GM12878 (cell line): Measurements from ENCODE around the gene RBMS3. TPM values are rescaled to one million over a fixed set of nuclear protein-coding genes. Genes with fewer than 3 reads are reported as not detected.
"Not testable (repeated sequence)": the region's sequence is repeated elsewhere in the genome, so short reads cannot be mapped to it uniquely, and the experiment has no call there.

Experiments
- ATAC-seq: fragments of 200-7000 bp; cut with Tn5 transposase; 3 replicates; pipeline ENCODE4 v1.9.1; 2020; ENCODE audit warnings: mild to moderate bottlenecking, moderate library complexity
- BruUV-seq: library from RNA; stranded (reverse); fragments of 400-500 nt; replicated peaks from 2 replicates; lab custom pipeline; 2021; lab: Mats Ljungman, UMichigan
- CTCF ChIA-PET: fragments of 300-600 bp; sonication (Branson Sonifier 250); formaldehyde crosslinking; extraction: SDS; loops from one replicate; lab custom pipeline; 2021; ENCODE audit warnings: inconsistent platforms; lab: Yijun Ruan, JAX
- POLR2A ChIA-PET: fragments of 350-600 bp; formaldehyde crosslinking; extraction: SDS; loops from one replicate; lab custom pipeline; 2021; ENCODE audit warnings: inconsistent platforms; lab: Charles Lee
- RAD21 ChIA-PET: fragments of 300-600 bp; sonication (Branson Sonifier 250); formaldehyde crosslinking; loops from one replicate; lab custom pipeline; 2023; ENCODE audit warnings: antibody characterized with exemption; ENCODE audit not compliant: unreplicated experiment; lab: Charles Lee
- SMC1A ChIA-PET: fragments of 300-600 bp; sonication (Branson Sonifier 250); formaldehyde crosslinking; loops from one replicate; lab custom pipeline; 2023; ENCODE audit not compliant: unreplicated experiment, uncharacterized antibody; lab: Charles Lee
- DNase-seq: peaks from one replicate; pipeline ENCODE4 v3.0.0-alpha.2; 2011; ENCODE audit warnings: low read depth, low spot score
- FAIRE-seq: peaks from 3 replicates; lab custom pipeline; 2011; peaks lifted over from hg19 to GRCh38; lab: Jason Lieb, UNC
- H2AFZ ChIP-seq: 2 replicates; pipeline ENCODE4 v1.6.0; 2011; ENCODE audit warnings: low read depth, low read length, control low read depth; ENCODE audit not compliant: control insufficient read depth
- H3K27ac ChIP-seq: 2 replicates; pipeline ENCODE4 v1.5.1; 2011; ENCODE audit warnings: control low read depth; ENCODE audit not compliant: control insufficient read depth, insufficient read depth
- H3K27me3 ChIP-seq, 2 experiments: replicated peaks in 1 of 2; 2 replicates each; pipeline versions ENCODE4 v1.6.0 to v1.6.1; 2011; ENCODE audit warnings: low read length in 1 of 2; ENCODE audit not compliant: control insufficient read depth in 2 of 2, insufficient read depth in 2 of 2
- H3K36me3 ChIP-seq, 2 experiments: 2 replicates each; pipeline ENCODE4 v1.5.1; 2011; ENCODE audit warnings: low read length in 1 of 2; ENCODE audit not compliant: control insufficient read depth in 2 of 2, insufficient read depth in 2 of 2
- H3K4me1 ChIP-seq: 2 replicates; pipeline ENCODE4 v1.6.1; 2011; ENCODE audit warnings: mild to moderate bottlenecking, low read length, moderate library complexity, mixed read lengths; ENCODE audit not compliant: control insufficient read depth, insufficient read depth
- H3K4me2 ChIP-seq: 2 replicates; pipeline ENCODE4 v1.6.0; 2011; ENCODE audit warnings: control low read depth; ENCODE audit not compliant: control insufficient read depth, insufficient read depth
- H3K4me3 ChIP-seq: fragments of 200-600 bp; sonication (generic); 2 replicates; pipeline ENCODE4 v1.5.1; 2016
- H3K79me2 ChIP-seq: 2 replicates; pipeline ENCODE4 v1.6.0; 2011; ENCODE audit warnings: low read length; ENCODE audit not compliant: control insufficient read depth, insufficient read depth
- H3K9ac ChIP-seq: 2 replicates; pipeline ENCODE4 v1.8.0; 2011; ENCODE audit warnings: low read length, control low read depth, mixed read lengths; ENCODE audit not compliant: control insufficient read depth, insufficient read depth
- H3K9me3 ChIP-seq: replicated peaks from 3 replicates; pipeline ENCODE4 v1.5.1; 2011; ENCODE audit warnings: mild to moderate bottlenecking, low read length; ENCODE audit not compliant: control insufficient read depth, insufficient read depth
- H4K20me1 ChIP-seq: 2 replicates; pipeline ENCODE4 v1.6.0; 2011; ENCODE audit not compliant: control insufficient read depth, insufficient read depth
- DPF2 ChIP-seq: fragments of 450-650 bp; IDR thresholded peaks from 2 replicates; pipeline ENCODE4 v1.6.1; 2017; ENCODE audit warnings: mild to moderate bottlenecking
- EED ChIP-seq: sonication (generic); IDR thresholded peaks from 2 replicates; pipeline ENCODE4 v1.6.1; 2016; ENCODE audit warnings: antibody characterized with exemption, low read depth
- FOS ChIP-seq: IDR thresholded peaks from 3 replicates; pipeline ENCODE4 v1.6.1; 2011; ENCODE audit warnings: borderline replicate concordance; ENCODE audit not compliant: insufficient read length; ENCODE audit errors: extremely low read depth
- IKZF1 ChIP-seq: fragments of 450-650 bp; conservative IDR thresholded peaks from 2 replicates; pipeline ENCODE4 v1.6.1; 2017; ENCODE audit warnings: antibody characterized with exemption, mild to moderate bottlenecking
- SMARCA5 ChIP-seq: fragments of 450-650 bp; IDR thresholded peaks from 2 replicates; pipeline ENCODE4 v1.6.1; 2017; ENCODE audit warnings: mild to moderate bottlenecking
- ZNF622 ChIP-seq: fragments of 450-650 bp; IDR thresholded peaks from 2 replicates; pipeline ENCODE4 v1.6.1; 2017; ENCODE audit warnings: mild to moderate bottlenecking, inconsistent platforms
- WGBS: methylation state at CpG from one replicate; pipeline ENCODE4 v1.1.6; 2016; ENCODE audit warnings: low lambda C conversion rate; ENCODE audit not compliant: insufficient replicate concordance, insufficient coverage; ENCODE audit errors: missing lambda C conversion rate; 5-methylcytosine and 5-hydroxymethylcytosine counted together
- in situ Hi-C: fragments of 300-500 bp; cut with MboI; formaldehyde crosslinking; loops from 9 replicates; pipeline ENCODE4 v1.14.3; 2018; ENCODE audit warnings: mixed read lengths
- intact Hi-C: fragments of 100-400 bp; cut with micrococcal nuclease; formaldehyde crosslinking; loops from one replicate; pipeline ENCODE4 v1.14.2; 2022; ENCODE audit not compliant: unreplicated experiment
- polyA plus RNA-seq, 11 experiments: library from polyadenylated mRNA; depleted of rRNA in 4 of 11; unstranded in 6 of 11; stranded (reverse) in 5 of 11; fragments of >200 nt; fragmentation: Nextera tagmentation in 4 of 11; fragmentation: Illumina TruSeq in 1 of 11; extraction: Ambion mirVana in 4 of 11; extraction: Trizol in 1 of 11; gene quantifications; 1 replicate in 1 of 11; 2 replicates in 10 of 11; pipeline versions ENCODE4 v1.2.1 to v1.2.3, GENCODE V29; 2011 to 2016; ENCODE audit warnings: inconsistent platforms in 2 of 11, missing spikeins in 2 of 11, low read depth in 1 of 11
- total RNA-seq, 4 experiments: library from RNA; depleted of rRNA in 3 of 4; stranded (reverse); fragments of >200 nt in 3 of 4; fragmentation: Illumina TruSeq in 1 of 4; extraction: Trizol in 1 of 4; gene quantifications; 2 replicates each; pipeline versions ENCODE4 v1.2.1 to v1.2.3, GENCODE V29; 2013 to 2021
- TF ChIP-seq, protein P1 (sequence below): fragments of 450-650 bp; IDR thresholded peaks from 2 replicates; pipeline ENCODE4 v1.6.1; 2016; ENCODE audit warnings: mild to moderate bottlenecking, moderate library complexity, borderline replicate concordance

RBMS3 gene
- total and polyA plus RNA-seq, 10 of the 15 experiments (the other 5 are each of a cell fraction or from before 2014, with no cell fraction given) = 0.79 to 4.7 (median 3.1) TPM

DNA sequence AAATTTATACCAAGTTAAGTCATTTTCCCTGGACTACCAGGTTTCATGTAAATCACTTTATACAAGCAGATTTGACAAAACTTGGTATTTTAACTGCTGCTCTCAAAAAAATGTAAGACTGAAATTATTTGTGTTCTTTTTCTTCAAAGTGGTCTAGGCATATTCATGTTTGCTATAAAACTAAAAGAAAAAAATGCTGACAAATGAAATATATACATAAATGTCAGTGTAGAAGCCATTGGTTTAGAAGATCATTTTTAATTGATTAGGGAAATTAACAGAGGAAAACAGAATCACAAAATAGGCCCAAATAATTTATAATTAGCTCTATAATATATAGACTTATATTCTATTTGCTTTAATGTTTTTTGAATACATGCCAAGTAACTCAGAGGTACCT lies 523.2 kb downstream of the RBMS3 start:
- H3K9ac ChIP-seq = no peak overlapping the region
- no peak overlapping the region for H3K4me3 ChIP-seq
- SMC1A ChIA-PET = interaction anchor here (0.9 to 1.4 kb wide), 2 partner anchors 9 to 284 kb away, joined by 3 read pairs; no protein-coding TSS in a partner anchor
- ATAC-seq (no peak), DNase-seq (no peak), FAIRE-seq (no peak)
- CTCF ChIA-PET = interaction anchor here (0.6 to 0.7 kb wide), 2 partner anchors 25 to 48 kb away, joined by 4 read pairs; no protein-coding TSS in a partner anchor
- POLR2A ChIA-PET = no interaction called here
- intact Hi-C loops (no loop called here), in situ Hi-C loops (no loop called here)
- no peaks in the 10 kb centered on the region for H3K4me1 ChIP-seq
- H3K9me3 ChIP-seq = no peaks in the 10 kb centered on the region
- RAD21 ChIA-PET = no interaction called here
- no peaks in the 10 kb centered on the region for H4K20me1 ChIP-seq
- no TSS peak for BruUV-seq
- no peaks in the 10 kb centered on the region for H3K79me2 ChIP-seq
- no peaks in the 10 kb centered on the region for H3K27me3 ChIP-seq
- no peak overlapping the region for H3K4me2 ChIP-seq
- no peak overlapping the region for H2AFZ ChIP-seq
- TF ChIP-seq EED (no peak), SMARCA5 (no peak), ZNF622 (no peak), FOS (no peak)
- H3K36me3 ChIP-seq = no peaks in the 10 kb centered on the region
- no peak overlapping the region for H3K27ac ChIP-seq

DNA sequence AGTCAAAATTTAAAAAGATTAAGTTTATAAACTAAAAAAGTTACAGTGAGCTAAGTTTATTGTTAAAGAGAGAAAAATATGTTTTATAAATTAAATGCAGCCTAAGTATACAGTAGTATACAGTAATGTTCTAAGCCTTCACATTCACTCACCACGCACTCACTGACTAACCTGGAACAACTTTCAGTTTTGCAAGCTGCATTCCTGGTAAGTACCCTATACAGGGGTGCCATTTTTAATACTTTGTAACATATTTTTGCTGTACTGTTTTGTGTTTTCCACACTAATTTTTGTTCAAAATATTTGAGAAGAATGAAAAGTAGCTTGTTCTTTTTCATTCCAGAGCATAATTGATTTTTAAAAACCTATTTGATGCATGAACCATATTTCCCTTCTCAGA lies 524.9 kb downstream of the RBMS3 start:
- in situ Hi-C loops (no loop called here), intact Hi-C loops (no loop called here)
- Histone ChIP-seq H3K79me2 (no peaks in the 10 kb centered on the region), H3K4me3 (no peak overlapping the region), H4K20me1 (no peaks in the 10 kb centered on the region), H2AFZ (no peak overlapping the region; the same call in 1 of the 2 replicates), H3K27me3 (no peaks in the 10 kb centered on the region), H3K9me3 (no peaks in the 10 kb centered on the region), H3K4me1 (no peaks in the 10 kb centered on the region), H3K4me2 (no peak overlapping the region), H3K36me3 (no peaks in the 10 kb centered on the region), H3K9ac (no peak overlapping the region), H3K27ac (no peak overlapping the region)
- ATAC-seq (peak; percentile 60; the same call in 2 of the 3 replicates), FAIRE-seq (no peak), DNase-seq (no peak)
- RAD21 ChIA-PET = no interaction called here
- SMC1A ChIA-PET = interaction anchor here (0.9 to 1.4 kb wide), 4 partner anchors 12 to 53 kb away, joined by 3 to 4 read pairs (median 3); no protein-coding TSS in a partner anchor
- TF ChIP-seq, protein P1, sequence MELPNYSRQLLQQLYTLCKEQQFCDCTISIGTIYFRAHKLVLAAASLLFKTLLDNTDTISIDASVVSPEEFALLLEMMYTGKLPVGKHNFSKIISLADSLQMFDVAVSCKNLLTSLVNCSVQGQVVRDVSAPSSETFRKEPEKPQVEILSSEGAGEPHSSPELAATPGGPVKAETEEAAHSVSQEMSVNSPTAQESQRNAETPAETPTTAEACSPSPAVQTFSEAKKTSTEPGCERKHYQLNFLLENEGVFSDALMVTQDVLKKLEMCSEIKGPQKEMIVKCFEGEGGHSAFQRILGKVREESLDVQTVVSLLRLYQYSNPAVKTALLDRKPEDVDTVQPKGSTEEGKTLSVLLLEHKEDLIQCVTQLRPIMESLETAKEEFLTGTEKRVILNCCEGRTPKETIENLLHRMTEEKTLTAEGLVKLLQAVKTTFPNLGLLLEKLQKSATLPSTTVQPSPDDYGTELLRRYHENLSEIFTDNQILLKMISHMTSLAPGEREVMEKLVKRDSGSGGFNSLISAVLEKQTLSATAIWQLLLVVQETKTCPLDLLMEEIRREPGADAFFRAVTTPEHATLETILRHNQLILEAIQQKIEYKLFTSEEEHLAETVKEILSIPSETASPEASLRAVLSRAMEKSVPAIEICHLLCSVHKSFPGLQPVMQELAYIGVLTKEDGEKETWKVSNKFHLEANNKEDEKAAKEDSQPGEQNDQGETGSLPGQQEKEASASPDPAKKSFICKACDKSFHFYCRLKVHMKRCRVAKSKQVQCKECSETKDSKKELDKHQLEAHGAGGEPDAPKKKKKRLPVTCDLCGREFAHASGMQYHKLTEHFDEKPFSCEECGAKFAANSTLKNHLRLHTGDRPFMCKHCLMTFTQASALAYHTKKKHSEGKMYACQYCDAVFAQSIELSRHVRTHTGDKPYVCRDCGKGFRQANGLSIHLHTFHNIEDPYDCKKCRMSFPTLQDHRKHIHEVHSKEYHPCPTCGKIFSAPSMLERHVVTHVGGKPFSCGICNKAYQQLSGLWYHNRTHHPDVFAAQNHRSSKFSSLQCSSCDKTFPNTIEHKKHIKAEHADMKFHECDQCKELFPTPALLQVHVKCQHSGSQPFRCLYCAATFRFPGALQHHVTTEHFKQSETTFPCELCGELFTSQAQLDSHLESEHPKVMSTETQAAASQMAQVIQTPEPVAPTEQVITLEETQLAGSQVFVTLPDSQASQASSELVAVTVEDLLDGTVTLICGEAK = no peak
- TF ChIP-seq IKZF1 (no peak), DPF2 (no peak)
- POLR2A ChIA-PET = no interaction called here
- BruUV-seq = no TSS peak
- 0% methylated on average over 1 of the region's 1 CpG for WGBS
- CTCF ChIA-PET = interaction anchor here (1.1 to 1.4 kb wide), 2 partner anchors 10 to 136 kb away, joined by 3 to 4 read pairs; no protein-coding TSS in a partner anchor

DNA sequence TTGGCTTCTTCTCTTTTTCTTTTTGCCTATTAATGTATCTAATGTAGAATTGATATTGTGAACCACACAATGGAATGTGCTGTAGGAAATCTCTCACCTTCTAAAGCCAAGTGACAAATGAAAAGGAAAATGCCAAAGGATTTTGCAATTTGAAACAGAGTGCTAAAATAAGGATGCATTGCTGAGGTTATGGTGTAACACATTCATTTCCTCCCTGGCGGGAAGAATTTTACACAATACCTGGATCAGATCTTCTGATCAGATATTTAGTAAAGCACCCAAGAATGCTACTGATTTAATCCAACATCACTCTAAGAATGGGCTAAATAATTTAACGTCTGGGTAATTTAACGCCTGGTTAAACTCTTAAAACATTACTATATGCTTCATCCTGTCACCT lies 527.5 kb downstream of the RBMS3 start:
- H3K79me2 ChIP-seq, in situ Hi-C loops, H3K4me3 ChIP-seq, H3K27ac ChIP-seq, H4K20me1 ChIP-seq, H3K9ac ChIP-seq, H3K27me3 ChIP-seq, H3K4me2 ChIP-seq, POLR2A ChIA-PET, SMC1A ChIA-PET, H3K36me3 ChIP-seq, DNase-seq, intact Hi-C loops, H2AFZ ChIP-seq, H3K9me3 ChIP-seq, RAD21 ChIA-PET, ATAC-seq, FAIRE-seq, H3K4me1 ChIP-seq, CTCF ChIA-PET, BruUV-seq: not testable (repeated sequence)
- 22% methylated on average over 3 of the region's 3 CpGs for WGBS
